Left renal cortex interstitium (tissue), 4 donors: Measurements from ENCODE around the gene HMGCS2. TPM values are rescaled to one million over a fixed set of nuclear protein-coding genes. Genes with fewer than 3 reads are reported as not detected.

Source experiments
- DNase-seq, 4 donors: peaks; one replicate each; pipeline ENCODE4 v3.0.0-alpha.2; 2013; ENCODE audit warnings: low read depth in 4 of 4, low spot score in 2 of 4, missing footprints in 1 of 4
- polyA plus RNA-seq, 4 donors: library from polyadenylated mRNA; unstranded; fragments of 120-200 nt; gene quantifications; one replicate each; pipeline ENCODE4 v1.2.1, GENCODE V29; 2013; ENCODE audit not compliant: insufficient read length in 4 of 4

Gene HMGCS2
- polyA plus RNA-seq, 4 donors, result 59.3 to 112 (median 94.0) TPM

GRCh38 chr1:119703666-119704450, 64.8 kb downstream of the HMGCS2 start:
- no peak for DNase-seq

DNA sequence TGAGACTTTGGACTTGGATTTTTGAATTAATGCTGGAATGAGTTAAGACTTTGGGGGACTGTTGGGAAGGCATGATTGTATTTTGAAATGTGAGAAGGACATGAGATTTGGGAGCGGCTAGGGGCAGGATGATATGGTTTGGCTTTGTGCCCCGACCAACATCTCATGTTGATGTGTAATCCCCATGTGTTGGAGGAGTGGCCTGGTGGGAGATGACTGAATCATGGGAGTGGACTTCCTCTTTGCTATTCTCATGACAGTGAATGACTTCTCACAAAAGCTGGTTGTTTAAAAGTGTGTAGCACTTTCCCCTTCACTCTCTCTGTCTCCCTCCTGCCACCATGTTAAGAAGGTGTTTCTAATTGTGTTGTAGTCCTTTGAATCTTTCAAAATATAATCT, 66.3 kb downstream of the HMGCS2 start:
- no peak for DNase-seq

DNA sequence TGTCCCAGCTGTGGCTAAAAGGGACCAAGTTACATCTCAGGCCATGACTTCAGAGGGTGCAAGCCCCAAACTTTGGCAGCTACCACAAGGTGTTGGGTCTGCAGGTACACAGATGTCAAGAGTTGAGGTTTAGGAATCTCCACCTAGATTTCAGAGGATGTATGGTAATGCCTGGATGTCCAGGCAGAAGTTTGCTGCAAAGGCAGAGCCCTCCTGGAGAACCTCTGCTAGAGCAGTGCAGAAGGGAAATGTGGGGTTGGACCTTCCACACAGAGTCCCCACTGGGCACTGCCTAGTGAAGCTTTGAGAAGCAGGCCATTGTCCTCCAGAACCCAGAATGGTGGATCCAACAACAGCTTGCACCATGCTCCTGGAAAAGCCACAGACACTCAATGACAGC, 67.0 kb downstream of the HMGCS2 start:
- DNase-seq, result no peak

- no peak for DNase-seq
These were observed 68.4 kb downstream of the HMGCS2 start for GRCh38 chr1:119700326-119700725.

Other genes with a start within 250 kb of the HMGCS2 start
- 10 to 100 TPM; 19.4 to 22.0 (median 20.3) TPM for gene ZNF697, start 120.6 kb downstream of the HMGCS2 start, polyA plus RNA-seq
- gene PHGDH, start 57.0 kb downstream of the HMGCS2 start, polyA plus RNA-seq, result 100 to 1,000 TPM; 238 to 270 (median 250) TPM
- under 1 TPM; 0.71 to 0.84 (median 0.71) TPM for gene REG4, start 42.6 kb upstream of the HMGCS2 start, polyA plus RNA-seq
- not detected for gene ADAM30, start 127.6 kb upstream of the HMGCS2 start, polyA plus RNA-seq